Measurements from ENCODE around the gene RASL11A.
"Not testable (repeated sequence)": the region's sequence is repeated elsewhere in the genome, so short reads cannot be mapped to it uniquely, and the experiment has no call there.

- TF ChIP-seq CTCF, EZH2 (IDR thresholded peaks at IDR 0.05): not testable (repeated sequence)
Observed at GRCh38 chr13:27291967-27292366, 21.3 kb downstream of the RASL11A start.
